ENCODE data around the gene BCO1.

DNA sequence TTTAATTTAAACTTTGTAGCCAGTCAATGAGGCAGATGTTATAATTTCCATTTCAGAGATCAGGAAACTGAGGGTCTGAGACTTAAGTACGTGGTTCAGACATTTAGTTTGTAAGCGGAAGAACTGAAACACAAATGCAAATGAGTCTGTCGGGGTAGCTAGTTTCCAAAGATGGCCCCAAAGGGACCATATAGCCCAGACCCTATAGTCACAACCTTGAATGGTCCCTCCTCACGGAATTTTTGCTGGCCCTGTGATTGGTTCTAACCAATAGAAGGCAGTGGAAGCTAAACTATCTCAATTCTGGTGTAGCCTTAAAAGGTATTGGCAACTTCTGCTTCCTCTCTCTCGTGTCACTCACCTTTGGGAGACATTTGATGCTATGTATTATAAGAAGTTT, 7.5 kb upstream of the BCO1 start:
- no peak for TF ChIP-seq GATA2 (IDR thresholded peaks at IDR 0.05; ENCODE audit: low read depth, low read length)
- no peak for TF ChIP-seq GATA3 (IDR thresholded peaks at IDR 0.05; ENCODE audit: low read depth, low read length)

Measured in SH-SY5Y (cell line).